GM20000 (cell line): ENCODE measurements around the gene RBAK.
"Not testable (repeated sequence)": the region's sequence is repeated elsewhere in the genome, so short reads cannot be mapped to it uniquely, and the experiment has no call there.

Experiments
- DNase-seq: peaks from one replicate; pipeline ENCODE4 v3.0.0; 2012; ENCODE audit warnings: low spot score
- CTCF ChIP-seq: IDR thresholded peaks from 2 replicates; pipeline ENCODE4 v1.5.1; 2012; ENCODE audit warnings: mild to moderate bottlenecking, control low read depth; ENCODE audit errors: extremely low read depth, missing control alignments

Gene RBAK

GRCh38 chr7:5064391-5065106 lies 18.9 kb downstream of the RBAK start:
- DNase-seq = no peak
- no peak for TF ChIP-seq CTCF

- TF ChIP-seq CTCF = no peak
- no peak for DNase-seq
Measured at GRCh38 chr7:5065107-5065407, 19.4 kb downstream of the RBAK start.

- no peak for TF ChIP-seq CTCF
- DNase-seq = no peak
Measured at GRCh38 chr7:5068521-5068920, 22.9 kb downstream of the RBAK start.

- no peak for TF ChIP-seq CTCF
- no peak for DNase-seq
Measured at GRCh38 chr7:5070206-5070605, 24.5 kb downstream of the RBAK start.

GRCh38 chr7:5075187-5075586 lies 29.5 kb downstream of the RBAK start:
- not testable (repeated sequence) for DNase-seq

GRCh38 chr7:5077740-5078139 lies 32.1 kb downstream of the RBAK start:
- TF ChIP-seq CTCF = no peak
- DNase-seq = no peak

GRCh38 chr7:5082806-5083205 lies 37.1 kb downstream of the RBAK start:
- DNase-seq = no peak
- no peak for TF ChIP-seq CTCF

- no peak for TF ChIP-seq CTCF
- no peak for DNase-seq
Measured at GRCh38 chr7:5083311-5083711, 37.7 kb downstream of the RBAK start.
